CD8-positive, alpha-beta memory T cell (primary cell): Measurements from ENCODE around the gene UMPS. TPM values are rescaled to one million over a fixed set of nuclear protein-coding genes. Genes with fewer than 3 reads are reported as not detected.
"Not testable (repeated sequence)": the region's sequence is repeated elsewhere in the genome, so short reads cannot be mapped to it uniquely, and the experiment has no call there.

Experiments used
- CTCF ChIA-PET: fragments of 350-600 bp; sonication (Branson Sonifier 250); formaldehyde crosslinking; loops from one replicate; lab custom pipeline; 2021; ENCODE audit warnings: antibody characterized with exemption; lab: Charles Lee
- POLR2A ChIA-PET: fragments of 350-600 bp; sonication (Branson Sonifier 250); formaldehyde crosslinking; loops from one replicate; lab custom pipeline; 2021; ENCODE audit warnings: antibody characterized with exemption; lab: Charles Lee
- DNase-seq, 5 donors: peaks; one replicate each; pipeline versions ENCODE4 v3.0.0 to v3.0.0-alpha.2; 2020 to 2022; ENCODE audit warnings: mixed read lengths in 1 of 5
- H3K27ac ChIP-seq: one replicate; pipeline ENCODE4 v1.7.0; 2013; ENCODE audit warnings: low read depth, mild to moderate bottlenecking, low read length, moderate library complexity
- H3K27me3 ChIP-seq: 2 replicates; pipeline ENCODE4 v1.7.0; 2013; ENCODE audit warnings: low read length, mild to moderate bottlenecking; ENCODE audit not compliant: insufficient read depth, poor library complexity, severe bottlenecking
- H3K36me3 ChIP-seq: 2 replicates; pipeline ENCODE4 v1.7.0; 2013; ENCODE audit warnings: mild to moderate bottlenecking, low read length, moderate library complexity; ENCODE audit not compliant: insufficient read depth
- H3K4me1 ChIP-seq: 2 replicates; pipeline ENCODE4 v1.7.0; 2013; ENCODE audit warnings: mild to moderate bottlenecking, low read length, moderate library complexity; ENCODE audit not compliant: insufficient read depth
- H3K4me3 ChIP-seq: 2 replicates; pipeline ENCODE4 v1.7.0; 2013; ENCODE audit warnings: mild to moderate bottlenecking, low read length
- H3K9me3 ChIP-seq: 2 replicates; pipeline ENCODE4 v1.7.0; 2013; ENCODE audit warnings: mild to moderate bottlenecking, low read length
- H3K27ac Mint-ChIP-seq, 8 donors: one replicate each; pipeline ENCODE4 v1.8.0; 2020 to 2021; ENCODE audit warnings: mixed read lengths in 8 of 8, mild to moderate bottlenecking in 6 of 8, inconsistent platforms in 3 of 8, moderate library complexity in 3 of 8
- H3K27me3 Mint-ChIP-seq, 2 donors: one replicate each; pipeline ENCODE4 v1.8.0; 2020 to 2021; ENCODE audit warnings: mixed read lengths in 2 of 2, mild to moderate bottlenecking in 1 of 2, moderate library complexity in 1 of 2
- H3K36me3 Mint-ChIP-seq, 3 donors: one replicate each; pipeline ENCODE4 v1.8.0; 2020 to 2021; ENCODE audit warnings: mixed read lengths in 3 of 3, inconsistent platforms in 1 of 3, mild to moderate bottlenecking in 1 of 3
- H3K4me1 Mint-ChIP-seq, 3 donors: one replicate each; pipeline ENCODE4 v1.8.0; 2020 to 2021; ENCODE audit warnings: mixed read lengths in 3 of 3, inconsistent platforms in 1 of 3, mild to moderate bottlenecking in 1 of 3
- H3K4me3 Mint-ChIP-seq, 7 donors: one replicate each; pipeline ENCODE4 v1.8.0; 2020 to 2021; ENCODE audit warnings: mixed read lengths in 7 of 7, mild to moderate bottlenecking in 6 of 7, moderate library complexity in 4 of 7, inconsistent platforms in 2 of 7
- H3K9me3 Mint-ChIP-seq, 5 donors: one replicate each; pipeline ENCODE4 v1.8.0; 2020 to 2022; ENCODE audit warnings: mixed read lengths in 5 of 5, mild to moderate bottlenecking in 3 of 5, moderate library complexity in 2 of 5, inconsistent platforms in 1 of 5
- polyA plus RNA-seq: library from polyadenylated mRNA; unstranded; fragments of 300-500 nt; fragmentation: Illumina TruSeq; gene quantifications from one replicate; pipeline ENCODE4 v1.2.3, GENCODE V29; 2021
- total RNA-seq, 2 experiments: library from RNA; stranded (reverse); gene quantifications; one replicate each; pipeline ENCODE4 v1.2.3, GENCODE V29; 2021

Gene UMPS
- total and polyA plus RNA-seq, 3 experiments from 2014 or later = 26.4 to 74.1 (median 65.2) TPM

GRCh38 chr3:124748560-124749198, 18.4 kb downstream of the UMPS start:
- peaks cover 8% of the 10 kb centered on the region for H3K36me3 ChIP-seq
- no peak overlapping the region for H3K4me3 ChIP-seq
- no peaks in the 10 kb centered on the region for H3K4me1 ChIP-seq
- Mint-ChIP-seq H3K4me1 (no peaks in the 10 kb centered on the region), H3K36me3 (peaks cover 0 to 34% (median 11%) of the 10 kb centered on the region in 3 donors), H3K9me3 (no peaks in the 10 kb centered on the region), H3K27ac (peak overlapping the region in 1 of 8 donors; percentile 47), H3K27me3 (peaks cover 0 to 2% of the 10 kb centered on the region in 2 donors), H3K4me3 (no peak overlapping the region)
- CTCF ChIA-PET = interaction anchor here (0.9 kb wide), 1 partner anchor 12 kb away, joined by 3 read pairs; no protein-coding TSS in a partner anchor
- no peak overlapping the region for H3K27ac ChIP-seq
- no peaks in the 10 kb centered on the region for H3K9me3 ChIP-seq
- H3K27me3 ChIP-seq = no peaks in the 10 kb centered on the region
- no peak for DNase-seq
- POLR2A ChIA-PET = no interaction called here

GRCh38 chr3:124749877-124750276, 19.6 kb downstream of the UMPS start:
- H3K27me3 ChIP-seq, H3K27ac ChIP-seq, CTCF ChIA-PET, H3K4me1 ChIP-seq, H3K4me1 Mint-ChIP-seq, H3K27ac Mint-ChIP-seq, DNase-seq, POLR2A ChIA-PET, H3K27me3 Mint-ChIP-seq, H3K4me3 ChIP-seq, H3K9me3 Mint-ChIP-seq, H3K9me3 ChIP-seq, H3K4me3 Mint-ChIP-seq, H3K36me3 ChIP-seq: not testable (repeated sequence)
- H3K36me3 Mint-ChIP-seq = peaks cover 0 to 22% (median 4%) of the 10 kb centered on the region in 3 donors

- Histone ChIP-seq H3K4me1 (no peaks in the 10 kb centered on the region), H3K36me3 (no peaks in the 10 kb centered on the region), H3K27ac (no peak overlapping the region), H3K4me3 (no peak overlapping the region), H3K27me3 (no peaks in the 10 kb centered on the region), H3K9me3 (no peaks in the 10 kb centered on the region)
- Mint-ChIP-seq H3K4me1 (no peaks in the 10 kb centered on the region), H3K9me3 (no peaks in the 10 kb centered on the region), H3K27me3 (peaks cover 2 to 5% of the 10 kb centered on the region in 2 donors), H3K27ac (no peak overlapping the region), H3K4me3 (no peak overlapping the region), H3K36me3 (peaks cover 0 to 8% (median 1%) of the 10 kb centered on the region in 3 donors)
- ChIA-PET POLR2A (no interaction called here), CTCF (interaction anchor here (1.4 kb wide), 1 partner anchor 9 kb away, joined by 5 read pairs; no protein-coding TSS in a partner anchor)
- DNase-seq = no peak
Observed at GRCh38 chr3:124751501-124751900, 21.2 kb downstream of the UMPS start.

- CTCF ChIA-PET = interaction anchor here (1.4 kb wide), 1 partner anchor 9 kb away, joined by 5 read pairs; no protein-coding TSS in a partner anchor
Observed at GRCh38 chr3:124752051-124752450, 21.8 kb downstream of the UMPS start.

GRCh38 chr3:124757926-124758325, 27.7 kb downstream of the UMPS start:
- H3K36me3 Mint-ChIP-seq, POLR2A ChIA-PET, CTCF ChIA-PET, H3K4me1 ChIP-seq, H3K4me1 Mint-ChIP-seq, H3K27ac ChIP-seq, H3K9me3 ChIP-seq, H3K27me3 Mint-ChIP-seq, H3K4me3 Mint-ChIP-seq, H3K27me3 ChIP-seq, H3K4me3 ChIP-seq, H3K9me3 Mint-ChIP-seq, DNase-seq, H3K36me3 ChIP-seq, H3K27ac Mint-ChIP-seq: not testable (repeated sequence)

More at GRCh38 chr3:124752051-124752450, 21.8 kb downstream of the UMPS start:
- Mint-ChIP-seq H3K36me3 (peaks cover 0 to 4% (median 0%) of the 10 kb centered on the region in 3 donors), H3K9me3 (no peaks in the 10 kb centered on the region), H3K27me3 (peaks cover 2 to 5% of the 10 kb centered on the region in 2 donors), H3K4me3 (no peak overlapping the region), H3K27ac (no peak overlapping the region), H3K4me1 (no peaks in the 10 kb centered on the region)
- H3K36me3 ChIP-seq = no peaks in the 10 kb centered on the region
- POLR2A ChIA-PET = no interaction called here
- no peaks in the 10 kb centered on the region for H3K9me3 ChIP-seq
- no peak for DNase-seq
- H3K4me3 ChIP-seq = no peak overlapping the region
- no peaks in the 10 kb centered on the region for H3K27me3 ChIP-seq
- H3K4me1 ChIP-seq = no peaks in the 10 kb centered on the region
- H3K27ac ChIP-seq = no peak overlapping the region

- ChIA-PET POLR2A (no interaction called here), CTCF (interaction anchor here (1.1 to 7.4 kb wide), 6 partner anchors 12 to 680 kb away, joined by 5 to 129 read pairs (median 8); partner anchors contain the start of gene UMPS)
- H3K4me1 Mint-ChIP-seq = peaks cover 5 to 8% (median 5%) of the 10 kb centered on the region in 3 donors
- Histone ChIP-seq H3K9me3 (no peaks in the 10 kb centered on the region), H3K27ac (no peak overlapping the region), H3K36me3 (no peaks in the 10 kb centered on the region), H3K4me1 (no peaks in the 10 kb centered on the region), H3K4me3 (no peak overlapping the region), H3K27me3 (no peaks in the 10 kb centered on the region)
- H3K4me3 Mint-ChIP-seq = no peak overlapping the region
- no peaks in the 10 kb centered on the region for H3K9me3 Mint-ChIP-seq
- no peak overlapping the region for H3K27ac Mint-ChIP-seq
- no peak for DNase-seq
- peaks cover 2 to 5% of the 10 kb centered on the region in 2 donors for H3K27me3 Mint-ChIP-seq
- no peaks in the 10 kb centered on the region for H3K36me3 Mint-ChIP-seq
Observed at GRCh38 chr3:124758851-124759635, 28.8 kb downstream of the UMPS start.

- Mint-ChIP-seq H3K9me3 (no peaks in the 10 kb centered on the region), H3K27me3 (peaks cover 0 to 4% of the 10 kb centered on the region in 2 donors), H3K4me1 (peaks cover 5 to 8% (median 5%) of the 10 kb centered on the region in 3 donors), H3K4me3 (no peak overlapping the region), H3K27ac (peak overlapping the region in 1 of 8 donors; percentile 39), H3K36me3 (no peaks in the 10 kb centered on the region)
- POLR2A ChIA-PET = no interaction called here
- CTCF ChIA-PET = interaction anchor here (1.0 to 7.4 kb wide), 10 partner anchors 8 to 680 kb away, joined by 3 to 129 read pairs (median 5); partner anchors contain the start of gene UMPS
- H3K4me3 ChIP-seq = no peak overlapping the region
- H3K4me1 ChIP-seq = no peaks in the 10 kb centered on the region
- no peak for DNase-seq
- no peaks in the 10 kb centered on the region for H3K9me3 ChIP-seq
- H3K27me3 ChIP-seq = no peaks in the 10 kb centered on the region
- no peak overlapping the region for H3K27ac ChIP-seq
- no peaks in the 10 kb centered on the region for H3K36me3 ChIP-seq
Observed at GRCh38 chr3:124759666-124760401, 29.6 kb downstream of the UMPS start.
